ENCODE results near the gene NPHP4.

Gene NPHP4

GRCh38 chr1:5971471-5972197 lies 20.6 kb downstream of the NPHP4 start:
- DNase-seq (ENCODE audit: low spot score): no peak

GRCh38 chr1:5970610-5971273 lies 21.5 kb downstream of the NPHP4 start:
- no peak for DNase-seq (ENCODE audit: low spot score)

GRCh38 chr1:5969168-5969567 lies 23.1 kb downstream of the NPHP4 start:
- DNase-seq (ENCODE audit: low spot score): no peak

DNA sequence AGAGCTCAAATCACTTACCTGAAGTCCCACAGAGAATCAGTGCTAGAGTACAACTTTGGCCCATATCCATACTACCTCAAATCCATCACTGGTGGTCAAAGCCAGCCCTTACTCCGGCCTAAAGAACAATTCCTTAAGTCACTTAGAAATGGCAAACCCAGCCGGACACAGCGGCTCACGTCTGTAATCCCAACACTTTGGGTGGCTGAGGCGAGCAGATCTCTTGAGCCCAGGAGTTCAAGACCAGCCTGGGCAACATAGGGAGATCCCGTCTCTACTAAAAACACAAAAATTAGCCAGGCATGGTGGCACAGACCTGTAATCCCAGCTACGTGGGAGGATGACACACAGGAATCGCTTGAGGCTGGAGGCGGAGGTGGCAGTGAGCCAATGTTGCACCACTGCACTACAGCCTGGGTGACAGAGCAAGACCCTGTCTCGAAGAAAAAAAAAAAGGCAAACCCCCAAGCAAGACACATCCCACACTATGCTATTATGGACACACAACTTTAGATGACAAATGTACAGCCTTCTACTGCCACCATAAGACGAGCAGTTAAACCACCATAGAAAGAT lies 24.0 kb downstream of the NPHP4 start:
- no peak for DNase-seq (ENCODE audit: low spot score)

- no peak for DNase-seq (ENCODE audit: low spot score)
These were observed 24.7 kb downstream of the NPHP4 start for GRCh38 chr1:5967351-5968160.

- no peak for DNase-seq (ENCODE audit: low spot score)
These were observed 25.6 kb downstream of the NPHP4 start for GRCh38 chr1:5966543-5967205.

- DNase-seq (ENCODE audit: low spot score): no peak
These were observed 26.6 kb downstream of the NPHP4 start for GRCh38 chr1:5965586-5966131.

DNA sequence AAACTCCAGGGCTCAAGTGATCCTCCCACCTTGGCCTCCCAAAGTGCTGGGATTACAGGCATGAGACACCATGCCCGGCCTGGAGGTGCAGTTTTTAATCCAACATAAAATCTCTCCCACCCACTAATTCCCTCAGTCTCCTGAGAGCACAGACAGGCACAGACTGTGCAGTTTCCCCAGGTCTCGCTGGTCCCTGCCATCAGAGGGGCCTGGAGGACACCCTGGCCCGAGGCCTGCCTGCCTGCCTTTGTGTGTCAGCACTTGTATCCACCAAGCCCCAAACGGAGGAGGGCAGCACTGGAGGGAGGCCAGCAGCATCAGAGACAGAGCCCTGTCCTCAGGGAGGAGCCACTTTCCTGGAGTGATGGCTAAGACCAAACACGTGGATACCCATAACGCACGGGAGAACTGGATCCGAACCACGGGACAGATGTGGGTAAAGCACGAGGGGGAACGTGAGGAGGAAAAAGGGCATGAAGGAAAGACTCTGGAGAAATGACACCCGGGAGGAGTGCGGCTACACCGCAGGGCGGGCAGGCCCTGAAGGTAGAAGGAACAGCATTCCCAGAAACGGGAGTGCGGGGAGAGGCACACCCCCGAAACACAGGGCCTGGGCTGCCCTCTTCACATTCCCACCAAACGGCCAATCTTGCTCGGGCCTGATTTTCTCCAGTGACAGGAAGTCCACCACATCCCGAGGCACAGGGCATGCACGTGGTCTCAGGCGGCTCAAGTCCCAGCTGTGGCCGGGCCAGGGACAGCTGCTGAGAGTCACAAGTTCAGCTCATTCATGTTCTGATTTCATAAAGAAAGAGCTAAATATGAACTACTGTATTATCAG lies 29.7 kb downstream of the NPHP4 start:
- no peak for DNase-seq (ENCODE audit: low spot score)

DNA sequence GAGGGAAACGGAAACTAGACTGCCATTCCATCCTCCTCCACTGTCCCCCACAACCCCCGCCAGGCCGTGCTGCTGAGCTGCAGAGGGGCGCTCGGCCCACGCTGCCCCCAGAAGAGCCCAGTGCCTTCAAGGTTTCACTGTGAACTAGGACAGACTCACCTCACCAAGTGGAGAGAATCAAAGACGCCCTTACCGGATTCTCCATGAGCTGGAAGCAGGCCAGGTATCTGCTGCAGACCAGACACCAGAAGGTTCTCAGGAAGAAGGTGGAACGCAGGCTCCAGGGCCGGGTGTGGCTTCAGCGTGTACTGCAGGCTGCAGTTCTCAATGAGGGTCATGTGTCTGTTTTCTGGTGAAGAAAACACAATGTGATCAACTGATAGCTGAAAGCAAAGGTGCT lies 30.6 kb downstream of the NPHP4 start:
- DNase-seq (ENCODE audit: low spot score): no peak

GRCh38 chr1:5960336-5960735 lies 31.9 kb downstream of the NPHP4 start:
- no peak for DNase-seq (ENCODE audit: low spot score)

GRCh38 chr1:5959667-5960230 lies 32.5 kb downstream of the NPHP4 start:
- DNase-seq (ENCODE audit: low spot score): no peak

GRCh38 chr1:5959087-5959486 lies 33.1 kb downstream of the NPHP4 start:
- no peak for DNase-seq (ENCODE audit: low spot score)

DNA sequence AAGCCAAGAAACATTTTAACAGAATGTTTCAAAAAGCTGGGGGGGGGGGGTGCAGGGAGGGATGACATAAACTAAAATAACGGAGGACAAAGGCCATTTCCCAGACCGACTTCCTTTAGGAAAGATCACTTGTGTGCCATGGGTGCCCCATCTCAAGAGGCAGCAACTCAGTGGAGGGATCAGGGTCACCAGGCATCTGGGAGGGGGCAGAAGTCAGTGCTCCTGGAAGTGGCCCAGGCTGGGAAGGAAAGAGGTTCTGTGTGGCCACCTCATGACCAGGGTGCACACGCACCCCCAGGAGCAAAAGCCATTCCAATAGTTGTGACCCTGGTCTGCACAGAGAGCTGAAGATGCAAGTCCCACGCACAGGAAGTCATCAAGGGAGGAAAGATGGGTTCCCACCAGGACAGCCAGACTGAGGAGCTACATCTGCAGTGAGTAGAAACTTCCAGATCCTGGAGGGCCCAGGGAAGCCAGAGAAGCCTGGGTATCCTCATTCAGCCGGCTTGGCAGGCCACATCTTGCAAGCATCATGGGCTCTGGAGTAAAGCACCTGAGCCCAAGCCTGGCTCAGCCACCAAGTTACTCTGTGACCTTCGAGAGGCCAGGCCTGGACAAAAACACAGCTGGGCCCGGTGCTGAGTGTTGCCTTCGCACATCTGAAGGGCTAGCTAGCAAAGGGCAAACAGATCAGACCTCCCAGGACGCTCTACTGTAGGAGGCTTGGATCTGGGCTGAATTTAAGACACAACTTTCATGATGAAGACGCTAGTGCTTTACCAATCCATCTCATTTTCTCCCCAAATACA lies 36.0 kb downstream of the NPHP4 start:
- DNase-seq (ENCODE audit: low spot score): no peak

DNA sequence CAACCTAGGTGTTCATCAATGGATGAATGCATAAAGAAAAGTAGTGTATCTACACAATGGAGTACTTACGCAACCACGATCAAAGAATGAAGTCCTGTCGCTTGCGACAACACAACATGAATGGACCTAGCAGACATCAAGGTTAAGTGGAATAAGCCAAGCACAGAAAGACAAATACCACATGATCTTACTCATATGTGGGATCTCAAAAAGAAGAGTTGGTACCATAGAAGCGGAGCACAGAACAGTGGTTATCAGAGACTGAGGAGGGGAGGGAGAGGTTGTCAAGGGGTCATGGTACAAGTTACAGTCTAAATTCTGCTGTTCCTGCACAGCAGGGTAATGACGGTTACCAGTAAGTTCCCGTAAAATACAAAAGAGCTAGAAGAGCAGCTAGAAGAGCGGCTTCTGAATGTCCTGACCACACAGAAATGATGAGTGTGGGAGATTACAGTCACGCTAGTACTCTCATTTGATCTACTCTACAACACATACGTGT lies 36.7 kb downstream of the NPHP4 start:
- no peak for DNase-seq (ENCODE audit: low spot score)

GRCh38 chr1:5954964-5955363 lies 37.3 kb downstream of the NPHP4 start:
- no peak for DNase-seq (ENCODE audit: low spot score)

DNA sequence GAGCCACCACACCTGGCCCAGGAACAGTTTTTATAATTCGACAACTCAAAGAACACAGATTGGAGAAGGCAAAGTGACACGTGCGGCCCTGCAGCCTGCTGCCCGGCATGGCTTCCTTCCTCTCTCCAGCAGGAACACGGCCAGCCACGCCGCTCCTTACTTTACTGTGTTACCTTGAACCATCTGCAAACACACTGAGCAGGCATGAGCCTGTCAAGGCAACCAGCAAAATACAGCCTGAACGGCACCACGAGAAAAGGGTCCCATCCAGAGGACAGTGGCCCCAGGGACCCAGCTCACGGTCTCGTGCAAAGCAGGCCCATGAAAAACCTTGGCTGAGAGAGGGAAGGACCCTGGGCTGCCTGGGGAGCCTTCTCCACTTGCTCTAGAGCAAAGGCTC lies 38.8 kb downstream of the NPHP4 start:
- DNase-seq (ENCODE audit: low spot score): no peak

DNA sequence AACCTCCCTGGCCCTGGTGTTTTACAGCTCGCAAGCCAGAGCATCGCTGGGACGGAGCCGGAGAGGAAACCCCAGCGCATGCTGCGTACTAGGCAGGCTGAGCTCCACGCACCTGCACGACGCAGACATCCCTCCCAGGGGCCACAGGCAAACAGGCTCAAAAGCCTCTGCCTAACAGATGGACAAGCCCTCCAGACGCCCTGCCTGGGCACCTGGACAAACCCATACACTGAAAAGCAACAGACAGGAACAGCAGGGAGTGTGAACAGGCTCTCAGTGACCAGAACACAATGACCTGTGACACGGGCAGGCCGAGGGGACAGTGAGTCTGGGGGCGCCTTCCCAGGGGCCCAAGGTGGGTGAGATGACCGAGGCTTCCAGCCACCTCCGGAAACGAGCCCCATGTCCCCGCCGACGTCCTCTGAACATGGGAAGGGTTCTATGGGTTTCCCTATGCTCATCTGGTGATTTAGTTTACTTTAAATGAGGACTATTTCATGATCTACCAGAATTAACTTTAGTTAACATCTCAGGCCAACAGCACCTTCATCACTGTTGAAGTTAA lies 40.3 kb downstream of the NPHP4 start:
- no peak for DNase-seq (ENCODE audit: low spot score)

- no peak for DNase-seq (ENCODE audit: low spot score)
These were observed 41.0 kb downstream of the NPHP4 start for GRCh38 chr1:5950994-5951785.
